Measurements from ENCODE around the gene OR2T6.

The OR2T6 gene, protein sequence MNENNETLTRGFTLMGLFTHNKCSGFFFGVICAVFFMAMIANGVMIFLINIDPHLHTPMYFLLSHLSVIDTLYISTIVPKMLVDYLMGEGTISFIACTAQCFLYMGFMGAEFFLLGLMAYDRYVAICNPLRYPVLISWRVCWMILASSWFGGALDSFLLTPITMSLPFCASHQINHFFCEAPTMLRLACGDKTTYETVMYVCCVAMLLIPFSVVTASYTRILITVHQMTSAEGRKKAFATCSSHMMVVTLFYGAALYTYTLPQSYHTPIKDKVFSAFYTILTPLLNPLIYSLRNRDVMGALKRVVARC

DNA sequence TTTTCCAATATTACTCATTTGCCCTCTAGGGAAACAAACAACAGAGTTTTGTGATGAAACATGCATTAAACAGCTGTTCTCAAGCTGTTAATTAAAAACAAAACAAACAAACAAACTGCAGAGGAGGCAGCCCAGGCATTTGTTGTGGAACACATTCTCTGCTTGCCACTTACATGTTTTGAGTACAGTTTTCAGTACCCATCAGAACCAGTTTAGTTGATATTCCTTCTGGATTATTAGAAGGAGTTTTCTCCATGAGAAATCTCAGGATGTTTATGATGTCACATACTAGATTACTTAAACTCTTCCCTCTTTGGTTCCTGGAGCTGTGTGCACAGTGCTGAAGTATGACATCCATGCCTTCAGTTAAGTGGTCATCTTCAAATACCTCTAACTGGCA, at the start of gene OR2T6:
TSS of gene OR2T6 (plus strand) at position 301 of the 400 bp plus-strand sequence. CDS start 11,863 bp downstream, outside the sequence.
- Histone ChIP-seq H3K27me3 (ENCODE audit: insufficient read depth, low read length) (no peaks in the 10 kb centered on the region), H3K27ac (ENCODE audit: low read depth, low read length) (no peak within 1 kb of the TSS), H2AFZ (ENCODE audit: low read length, unreplicated experiment) (no peak within 1 kb of the TSS), H3K4me3 (ENCODE audit: low read depth, low read length) (no peak within 1 kb of the TSS), H3K79me2 (ENCODE audit: control insufficient read depth, insufficient read depth, low read length, unreplicated experiment) (no peaks in the 10 kb centered on the region), H3K36me3 (ENCODE audit: insufficient read depth, low read length) (no peaks in the 10 kb centered on the region), H3K4me1 (ENCODE audit: control insufficient read depth, insufficient read depth, low read length, unreplicated experiment) (no peaks in the 10 kb centered on the region)

GRCh38 chr1:248343451-248343850, 32.1 kb upstream of the OR2T6 start:
- Histone ChIP-seq H3K4me1 (ENCODE audit: control insufficient read depth, insufficient read depth, low read length, unreplicated experiment) (no peaks in the 10 kb centered on the region), H3K79me2 (ENCODE audit: control insufficient read depth, insufficient read depth, low read length, unreplicated experiment) (no peaks in the 10 kb centered on the region), H2AFZ (ENCODE audit: low read length, unreplicated experiment) (no peak overlapping the region), H3K27ac (ENCODE audit: low read depth, low read length) (no peak overlapping the region), H3K27me3 (ENCODE audit: insufficient read depth, low read length) (no peaks in the 10 kb centered on the region), H3K36me3 (ENCODE audit: insufficient read depth, low read length) (no peaks in the 10 kb centered on the region), H3K4me3 (ENCODE audit: low read depth, low read length) (no peak overlapping the region)

DNA sequence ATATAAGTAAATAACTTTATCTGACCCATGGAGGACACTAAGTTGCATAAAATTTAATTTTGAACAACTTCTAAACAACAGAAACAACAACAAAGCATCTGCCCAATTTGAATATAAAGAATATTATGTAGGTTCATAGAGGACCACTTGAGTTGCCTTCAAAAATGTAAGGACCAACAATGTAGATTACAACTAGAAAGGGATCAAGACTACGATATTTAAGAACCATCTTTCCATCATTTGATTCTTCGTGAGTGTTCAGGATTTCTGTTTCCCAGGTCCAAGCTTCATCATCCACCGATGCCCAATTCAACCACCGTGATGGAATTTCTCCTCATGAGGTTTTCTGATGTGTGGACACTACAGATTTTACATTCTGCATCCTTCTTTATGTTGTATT, 27.1 kb upstream of the OR2T6 start, which contains the start of gene OR14C36:
TSS of gene OR14C36 (plus strand) at position 301 of the 400 bp plus-strand sequence. CDS start at position 301, 0 bp downstream.
- H3K27me3 ChIP-seq (ENCODE audit: insufficient read depth, low read length), result no peaks in the 10 kb centered on the region
- no peak within 1 kb of the TSS for H3K27ac ChIP-seq (ENCODE audit: low read depth, low read length)
- H2AFZ ChIP-seq (ENCODE audit: low read length, unreplicated experiment), result no peak within 1 kb of the TSS
- H3K79me2 ChIP-seq (ENCODE audit: control insufficient read depth, insufficient read depth, low read length, unreplicated experiment), result no peaks in the 10 kb centered on the region
- H3K4me3 ChIP-seq (ENCODE audit: low read depth, low read length), result no peak within 1 kb of the TSS
- no peaks in the 10 kb centered on the region for H3K4me1 ChIP-seq (ENCODE audit: control insufficient read depth, insufficient read depth, low read length, unreplicated experiment)
- H3K36me3 ChIP-seq (ENCODE audit: insufficient read depth, low read length), result no peaks in the 10 kb centered on the region

DNA sequence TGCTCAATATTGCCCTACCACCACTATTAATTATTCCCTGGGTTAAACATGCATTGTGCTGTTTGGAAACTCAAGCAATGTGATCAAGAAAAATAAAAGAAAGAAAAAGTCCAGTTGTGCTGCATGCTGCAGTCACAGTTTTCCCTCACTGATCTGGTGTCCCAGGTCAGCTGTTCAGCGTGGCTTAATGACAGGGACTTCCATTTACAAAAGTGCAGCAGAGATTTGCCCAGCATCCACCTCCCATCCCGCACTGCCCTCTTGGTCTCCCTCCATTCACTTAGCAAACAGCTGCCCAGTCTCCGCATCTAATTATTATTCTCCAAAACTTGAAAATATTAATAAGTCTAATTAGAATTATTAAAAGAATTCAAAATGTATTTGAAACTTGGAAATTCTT, 16.1 kb upstream of the OR2T6 start:
- H3K36me3 ChIP-seq (ENCODE audit: insufficient read depth, low read length), result no peaks in the 10 kb centered on the region
- H3K4me3 ChIP-seq (ENCODE audit: low read depth, low read length), result no peak overlapping the region
- H2AFZ ChIP-seq (ENCODE audit: low read length, unreplicated experiment), result no peak overlapping the region
- no peaks in the 10 kb centered on the region for H3K27me3 ChIP-seq (ENCODE audit: insufficient read depth, low read length)
- no peak overlapping the region for H3K27ac ChIP-seq (ENCODE audit: low read depth, low read length)
- no peaks in the 10 kb centered on the region for H3K4me1 ChIP-seq (ENCODE audit: control insufficient read depth, insufficient read depth, low read length, unreplicated experiment)
- no peaks in the 10 kb centered on the region for H3K79me2 ChIP-seq (ENCODE audit: control insufficient read depth, insufficient read depth, low read length, unreplicated experiment)

DNA sequence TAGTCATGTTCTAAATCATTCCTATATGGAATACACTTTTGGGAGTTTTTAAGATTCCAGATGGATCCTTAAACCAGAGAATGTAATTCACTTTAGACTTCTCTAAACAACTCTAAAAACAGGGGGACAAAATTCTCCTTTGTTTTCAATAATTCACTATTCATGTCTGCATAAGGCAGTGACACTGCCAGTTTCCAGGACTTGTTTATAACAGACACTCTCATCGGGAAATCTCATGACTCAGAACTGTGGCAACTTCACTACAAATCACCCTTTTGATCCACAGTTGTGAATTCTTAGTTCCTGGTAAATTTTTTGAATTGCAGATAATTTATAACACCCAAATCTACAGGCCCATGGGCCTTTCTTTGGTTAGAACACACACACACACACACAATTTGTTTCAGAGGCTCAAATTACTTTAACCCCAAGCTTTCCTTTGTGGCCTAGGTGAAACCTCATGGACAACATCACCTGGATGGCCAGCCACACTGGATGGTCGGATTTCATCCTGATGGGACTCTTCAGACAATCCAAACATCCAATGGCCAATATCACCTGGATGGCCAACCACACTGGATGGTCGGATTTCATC, 14.3 kb upstream of the OR2T6 start, which contains the start of gene OR2T4:
TSS of gene OR2T4 (plus strand) at position 545 of the 595 bp plus-strand sequence. CDS start at position 545, 0 bp downstream.
- Histone ChIP-seq H3K79me2 (ENCODE audit: control insufficient read depth, insufficient read depth, low read length, unreplicated experiment) (no peaks in the 10 kb centered on the region), H3K27ac (ENCODE audit: low read depth, low read length) (no peak within 1 kb of the TSS), H3K4me3 (ENCODE audit: low read depth, low read length) (no peak within 1 kb of the TSS), H3K27me3 (ENCODE audit: insufficient read depth, low read length) (no peaks in the 10 kb centered on the region), H2AFZ (ENCODE audit: low read length, unreplicated experiment) (no peak within 1 kb of the TSS), H3K36me3 (ENCODE audit: insufficient read depth, low read length) (no peaks in the 10 kb centered on the region), H3K4me1 (ENCODE audit: control insufficient read depth, insufficient read depth, low read length, unreplicated experiment) (no peaks in the 10 kb centered on the region)

- Histone ChIP-seq H3K27ac (ENCODE audit: low read depth, low read length) (no peak overlapping the region), H3K79me2 (ENCODE audit: control insufficient read depth, insufficient read depth, low read length, unreplicated experiment) (no peaks in the 10 kb centered on the region), H3K4me3 (ENCODE audit: low read depth, low read length) (no peak overlapping the region), H3K36me3 (ENCODE audit: insufficient read depth, low read length) (no peaks in the 10 kb centered on the region), H3K27me3 (ENCODE audit: insufficient read depth, low read length) (no peaks in the 10 kb centered on the region), H3K4me1 (ENCODE audit: control insufficient read depth, insufficient read depth, low read length, unreplicated experiment) (no peaks in the 10 kb centered on the region), H2AFZ (ENCODE audit: low read length, unreplicated experiment) (no peak overlapping the region)
Observed at GRCh38 chr1:248366609-248367008, 8.9 kb upstream of the OR2T6 start.

- no peak overlapping the region for H3K4me3 ChIP-seq (ENCODE audit: low read depth, low read length)
- H3K27me3 ChIP-seq (ENCODE audit: insufficient read depth, low read length), result no peaks in the 10 kb centered on the region
- H2AFZ ChIP-seq (ENCODE audit: low read length, unreplicated experiment), result no peak overlapping the region
Observed at GRCh38 chr1:248372394-248372793, 3.2 kb upstream of the OR2T6 start.

GRCh38 chr1:248373761-248374160, 1.8 kb upstream of the OR2T6 start:
- H3K4me1 ChIP-seq (ENCODE audit: control insufficient read depth, insufficient read depth, low read length, unreplicated experiment), result no peaks in the 10 kb centered on the region
- no peaks in the 10 kb centered on the region for H3K27me3 ChIP-seq (ENCODE audit: insufficient read depth, low read length)
- no peaks in the 10 kb centered on the region for H3K36me3 ChIP-seq (ENCODE audit: insufficient read depth, low read length)
- H3K4me3 ChIP-seq (ENCODE audit: low read depth, low read length), result no peak overlapping the region
- no peaks in the 10 kb centered on the region for H3K79me2 ChIP-seq (ENCODE audit: control insufficient read depth, insufficient read depth, low read length, unreplicated experiment)
- H3K27ac ChIP-seq (ENCODE audit: low read depth, low read length), result no peak overlapping the region
- no peak overlapping the region for H2AFZ ChIP-seq (ENCODE audit: low read length, unreplicated experiment)

More at GRCh38 chr1:248372394-248372793, 3.2 kb upstream of the OR2T6 start:
- Histone ChIP-seq H3K36me3 (ENCODE audit: insufficient read depth, low read length) (no peaks in the 10 kb centered on the region), H3K4me1 (ENCODE audit: control insufficient read depth, insufficient read depth, low read length, unreplicated experiment) (no peaks in the 10 kb centered on the region), H3K79me2 (ENCODE audit: control insufficient read depth, insufficient read depth, low read length, unreplicated experiment) (no peaks in the 10 kb centered on the region), H3K27ac (ENCODE audit: low read depth, low read length) (no peak overlapping the region)

GRCh38 chr1:248376916-248377315, 1.4 kb downstream of the OR2T6 start:
- no peak overlapping the region for H2AFZ ChIP-seq (ENCODE audit: low read length, unreplicated experiment)
- no peak overlapping the region for H3K27ac ChIP-seq (ENCODE audit: low read depth, low read length)
- H3K4me3 ChIP-seq (ENCODE audit: low read depth, low read length), result no peak overlapping the region
- H3K4me1 ChIP-seq (ENCODE audit: control insufficient read depth, insufficient read depth, low read length, unreplicated experiment), result no peaks in the 10 kb centered on the region
- H3K79me2 ChIP-seq (ENCODE audit: control insufficient read depth, insufficient read depth, low read length, unreplicated experiment), result no peaks in the 10 kb centered on the region
- H3K27me3 ChIP-seq (ENCODE audit: insufficient read depth, low read length), result no peaks in the 10 kb centered on the region
- no peaks in the 10 kb centered on the region for H3K36me3 ChIP-seq (ENCODE audit: insufficient read depth, low read length)

DNA sequence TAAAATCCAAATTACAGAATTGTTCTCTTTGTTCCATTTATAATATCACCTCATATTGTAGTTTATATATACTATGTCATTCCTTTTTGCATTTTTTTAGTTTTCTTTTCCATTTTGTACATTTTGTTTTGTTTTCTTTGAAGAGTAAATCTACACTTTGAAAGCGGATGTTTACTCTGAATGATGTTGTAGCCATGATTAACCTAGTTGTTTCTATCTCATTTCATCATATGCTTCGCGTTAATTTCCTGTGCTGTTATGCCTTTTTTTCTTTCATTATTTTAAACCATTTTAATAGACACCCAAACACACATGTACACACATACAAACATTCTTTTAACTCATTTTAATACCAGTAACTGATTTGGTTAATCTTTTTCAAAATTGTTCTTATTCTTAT, 5.3 kb downstream of the OR2T6 start:
- H3K79me2 ChIP-seq (ENCODE audit: control insufficient read depth, insufficient read depth, low read length, unreplicated experiment), result no peaks in the 10 kb centered on the region
- H3K4me3 ChIP-seq (ENCODE audit: low read depth, low read length), result no peak overlapping the region
- H3K4me1 ChIP-seq (ENCODE audit: control insufficient read depth, insufficient read depth, low read length, unreplicated experiment), result no peaks in the 10 kb centered on the region
- H3K27me3 ChIP-seq (ENCODE audit: insufficient read depth, low read length), result no peaks in the 10 kb centered on the region
- H3K36me3 ChIP-seq (ENCODE audit: insufficient read depth, low read length), result no peaks in the 10 kb centered on the region
- H3K27ac ChIP-seq (ENCODE audit: low read depth, low read length), result no peak overlapping the region
- H2AFZ ChIP-seq (ENCODE audit: low read length, unreplicated experiment), result no peak overlapping the region

DNA sequence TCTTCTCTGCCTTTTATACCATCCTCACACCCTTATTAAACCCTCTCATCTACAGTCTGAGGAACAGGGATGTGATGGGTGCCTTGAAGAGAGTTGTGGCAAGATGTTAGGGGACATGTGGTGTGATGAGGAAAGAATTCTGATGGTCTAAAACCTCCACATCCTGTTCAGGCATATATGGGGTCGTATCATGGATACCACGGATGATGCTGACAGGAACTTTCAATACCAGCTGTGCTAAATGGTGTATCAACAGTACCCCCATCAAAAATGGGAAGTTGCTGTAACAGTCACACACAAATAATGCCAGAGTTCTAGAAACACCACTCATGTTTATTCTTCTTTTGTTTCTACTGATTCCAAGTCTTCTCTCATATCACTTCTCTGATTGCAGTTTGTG, 12.9 kb downstream of the OR2T6 start:
- H3K27me3 ChIP-seq (ENCODE audit: insufficient read depth, low read length), result no peaks in the 10 kb centered on the region
- no peak overlapping the region for H3K4me3 ChIP-seq (ENCODE audit: low read depth, low read length)
- H3K36me3 ChIP-seq (ENCODE audit: insufficient read depth, low read length), result no peaks in the 10 kb centered on the region
- no peak overlapping the region for H3K27ac ChIP-seq (ENCODE audit: low read depth, low read length)
- no peaks in the 10 kb centered on the region for H3K79me2 ChIP-seq (ENCODE audit: control insufficient read depth, insufficient read depth, low read length, unreplicated experiment)
- H2AFZ ChIP-seq (ENCODE audit: low read length, unreplicated experiment), result no peak overlapping the region
- no peaks in the 10 kb centered on the region for H3K4me1 ChIP-seq (ENCODE audit: control insufficient read depth, insufficient read depth, low read length, unreplicated experiment)

Data from ACC112 (cell line).